GM12878 (cell line): ENCODE data around the gene CAMK2D. TPM values are rescaled to one million over a fixed set of nuclear protein-coding genes. Genes with fewer than 3 reads are reported as not detected.

ENCODE experiments used
- ATAC-seq: fragments of 200-7000 bp; cut with Tn5 transposase; 3 replicates; pipeline ENCODE4 v1.9.1; 2020; ENCODE audit warnings: mild to moderate bottlenecking, moderate library complexity
- BruUV-seq: library from RNA; stranded (reverse); fragments of 400-500 nt; replicated peaks from 2 replicates; lab custom pipeline; 2021; lab: Mats Ljungman, UMichigan
- CTCF ChIA-PET: fragments of 300-600 bp; sonication (Branson Sonifier 250); formaldehyde crosslinking; extraction: SDS; loops from one replicate; lab custom pipeline; 2021; ENCODE audit warnings: inconsistent platforms; lab: Yijun Ruan, JAX
- POLR2A ChIA-PET: fragments of 350-600 bp; formaldehyde crosslinking; extraction: SDS; loops from one replicate; lab custom pipeline; 2021; ENCODE audit warnings: inconsistent platforms; lab: Charles Lee
- RAD21 ChIA-PET: fragments of 300-600 bp; sonication (Branson Sonifier 250); formaldehyde crosslinking; loops from one replicate; lab custom pipeline; 2023; ENCODE audit warnings: antibody characterized with exemption; ENCODE audit not compliant: unreplicated experiment; lab: Charles Lee
- SMC1A ChIA-PET: fragments of 300-600 bp; sonication (Branson Sonifier 250); formaldehyde crosslinking; loops from one replicate; lab custom pipeline; 2023; ENCODE audit not compliant: unreplicated experiment, uncharacterized antibody; lab: Charles Lee
- DNase-seq: peaks from one replicate; pipeline ENCODE4 v3.0.0-alpha.2; 2011; ENCODE audit warnings: low read depth, low spot score
- FAIRE-seq: peaks from 3 replicates; lab custom pipeline; 2011; peaks lifted over from hg19 to GRCh38; lab: Jason Lieb, UNC
- H2AFZ ChIP-seq: 2 replicates; pipeline ENCODE4 v1.6.0; 2011; ENCODE audit warnings: low read depth, low read length, control low read depth; ENCODE audit not compliant: control insufficient read depth
- H3K27ac ChIP-seq: 2 replicates; pipeline ENCODE4 v1.5.1; 2011; ENCODE audit warnings: control low read depth; ENCODE audit not compliant: control insufficient read depth, insufficient read depth
- H3K27me3 ChIP-seq, 2 experiments: replicated peaks in 1 of 2; 2 replicates each; pipeline versions ENCODE4 v1.6.0 to v1.6.1; 2011; ENCODE audit warnings: low read length in 1 of 2; ENCODE audit not compliant: control insufficient read depth in 2 of 2, insufficient read depth in 2 of 2
- H3K36me3 ChIP-seq, 2 experiments: 2 replicates each; pipeline ENCODE4 v1.5.1; 2011; ENCODE audit warnings: low read length in 1 of 2; ENCODE audit not compliant: control insufficient read depth in 2 of 2, insufficient read depth in 2 of 2
- H3K4me1 ChIP-seq: 2 replicates; pipeline ENCODE4 v1.6.1; 2011; ENCODE audit warnings: mild to moderate bottlenecking, low read length, moderate library complexity, mixed read lengths; ENCODE audit not compliant: control insufficient read depth, insufficient read depth
- H3K4me2 ChIP-seq: 2 replicates; pipeline ENCODE4 v1.6.0; 2011; ENCODE audit warnings: control low read depth; ENCODE audit not compliant: control insufficient read depth, insufficient read depth
- H3K4me3 ChIP-seq: fragments of 200-600 bp; sonication (generic); 2 replicates; pipeline ENCODE4 v1.5.1; 2016
- H3K79me2 ChIP-seq: 2 replicates; pipeline ENCODE4 v1.6.0; 2011; ENCODE audit warnings: low read length; ENCODE audit not compliant: control insufficient read depth, insufficient read depth
- H3K9ac ChIP-seq: 2 replicates; pipeline ENCODE4 v1.8.0; 2011; ENCODE audit warnings: low read length, control low read depth, mixed read lengths; ENCODE audit not compliant: control insufficient read depth, insufficient read depth
- H3K9me3 ChIP-seq: replicated peaks from 3 replicates; pipeline ENCODE4 v1.5.1; 2011; ENCODE audit warnings: mild to moderate bottlenecking, low read length; ENCODE audit not compliant: control insufficient read depth, insufficient read depth
- H4K20me1 ChIP-seq: 2 replicates; pipeline ENCODE4 v1.6.0; 2011; ENCODE audit not compliant: control insufficient read depth, insufficient read depth
- BRCA1 ChIP-seq: IDR thresholded peaks from 2 replicates; pipeline ENCODE4 v1.6.1; 2011; ENCODE audit warnings: low read depth, low read length, improper control_type of control experiment
- GATAD2B ChIP-seq: fragments of 450-650 bp; conservative IDR thresholded peaks from 2 replicates; pipeline ENCODE4 v1.6.1; 2017; ENCODE audit warnings: low read depth, mild to moderate bottlenecking, moderate library complexity
- NFIC ChIP-seq: IDR thresholded peaks from 2 replicates; pipeline ENCODE4 v1.6.1; 2012; ENCODE audit warnings: low read depth, mild to moderate bottlenecking, inconsistent platforms, low read length, moderate library complexity
- NR2C1 ChIP-seq: fragments of 450-650 bp; IDR thresholded peaks from 2 replicates; pipeline ENCODE4 v1.6.1; 2017; ENCODE audit warnings: antibody characterized with exemption, mild to moderate bottlenecking, moderate library complexity
- PAX8 ChIP-seq: fragments of 450-650 bp; IDR thresholded peaks from 2 replicates; pipeline ENCODE4 v1.6.1; 2017; ENCODE audit warnings: mild to moderate bottlenecking, moderate library complexity
- RAD51 ChIP-seq: fragments of 450-650 bp; IDR thresholded peaks from 2 replicates; pipeline ENCODE4 v1.6.1; 2016; ENCODE audit warnings: moderate library complexity, mild to moderate bottlenecking, inconsistent platforms
- SP1 ChIP-seq: IDR thresholded peaks from one replicate; pipeline ENCODE4 v1.6.1; 2011; ENCODE audit warnings: low read depth, low read length
- STAT1 ChIP-seq: fragments of 450-650 bp; conservative IDR thresholded peaks from 2 replicates; pipeline ENCODE4 v1.6.1; 2014; ENCODE audit warnings: antibody characterized with exemption, mild to moderate bottlenecking
- WRNIP1 ChIP-seq: IDR thresholded peaks from 2 replicates; pipeline ENCODE4 v1.6.1; 2011; ENCODE audit warnings: low read depth, low read length, improper control_type of control experiment, borderline replicate concordance
- WGBS: methylation state at CpG from one replicate; pipeline ENCODE4 v1.1.6; 2016; ENCODE audit warnings: low lambda C conversion rate; ENCODE audit not compliant: insufficient replicate concordance, insufficient coverage; ENCODE audit errors: missing lambda C conversion rate; 5-methylcytosine and 5-hydroxymethylcytosine counted together
- in situ Hi-C: fragments of 300-500 bp; cut with MboI; formaldehyde crosslinking; loops from 9 replicates; pipeline ENCODE4 v1.14.3; 2018; ENCODE audit warnings: mixed read lengths
- intact Hi-C: fragments of 100-400 bp; cut with micrococcal nuclease; formaldehyde crosslinking; loops from one replicate; pipeline ENCODE4 v1.14.2; 2022; ENCODE audit not compliant: unreplicated experiment
- polyA plus RNA-seq, 11 experiments: library from polyadenylated mRNA; depleted of rRNA in 4 of 11; unstranded in 6 of 11; stranded (reverse) in 5 of 11; fragments of >200 nt; fragmentation: Nextera tagmentation in 4 of 11; fragmentation: Illumina TruSeq in 1 of 11; extraction: Ambion mirVana in 4 of 11; extraction: Trizol in 1 of 11; gene quantifications; 1 replicate in 1 of 11; 2 replicates in 10 of 11; pipeline versions ENCODE4 v1.2.1 to v1.2.3, GENCODE V29; 2011 to 2016; ENCODE audit warnings: inconsistent platforms in 2 of 11, missing spikeins in 2 of 11, low read depth in 1 of 11
- total RNA-seq, 4 experiments: library from RNA; depleted of rRNA in 3 of 4; stranded (reverse); fragments of >200 nt in 3 of 4; fragmentation: Illumina TruSeq in 1 of 4; extraction: Trizol in 1 of 4; gene quantifications; 2 replicates each; pipeline versions ENCODE4 v1.2.1 to v1.2.3, GENCODE V29; 2013 to 2021
- TF ChIP-seq, protein P1 (sequence below): fragments of 450-650 bp; IDR thresholded peaks from 2 replicates; pipeline ENCODE4 v1.6.1; 2018; ENCODE audit warnings: mild to moderate bottlenecking, low read depth, moderate library complexity; ENCODE audit not compliant: partially characterized antibody
- TF ChIP-seq, protein P2 (sequence below): IDR thresholded peaks from 2 replicates; pipeline ENCODE4 v1.6.1; 2012; ENCODE audit warnings: low read depth, low read length, improper control_type of control experiment
- TF ChIP-seq, protein P3 (sequence below): fragments of 450-650 bp; IDR thresholded peaks from 2 replicates; pipeline ENCODE4 v1.6.1; 2016; ENCODE audit warnings: mild to moderate bottlenecking
- TF ChIP-seq, protein P4 (sequence below): fragments of 450-650 bp; conservative IDR thresholded peaks from 2 replicates; pipeline ENCODE4 v1.6.1; 2017; ENCODE audit warnings: mild to moderate bottlenecking, moderate library complexity

The CAMK2D gene
- total and polyA plus RNA-seq, 10 of the 15 experiments (the other 5 are each of a cell fraction or from before 2014, with no cell fraction given): 6.9 to 88.5 (median 12.9) TPM

DNA sequence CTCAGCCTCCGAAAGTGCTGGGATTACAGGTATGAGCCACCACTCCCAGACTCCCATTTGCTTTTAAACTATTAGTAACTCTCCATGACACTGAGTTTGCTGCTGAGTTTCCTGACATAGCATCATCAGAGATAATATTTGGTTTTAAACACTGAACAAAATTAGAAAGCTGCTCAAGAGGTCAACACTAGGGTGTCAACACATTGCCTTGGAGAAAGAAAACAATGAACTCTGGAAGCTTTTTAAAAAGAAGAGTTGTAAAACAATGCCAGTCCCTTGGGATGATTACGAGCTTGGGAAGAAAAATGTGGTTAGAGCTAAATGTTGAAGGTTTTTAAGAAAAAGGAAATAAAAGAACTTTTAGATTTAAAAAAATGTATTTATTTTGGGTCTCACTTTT, 264.8 kb downstream of the CAMK2D start:
- 71% methylated on average over 2 of the region's 2 CpGs for WGBS
- ChIA-PET RAD21 (no interaction called here), CTCF (interaction anchor here (0.5 to 1.4 kb wide), 3 partner anchors 9 to 798 kb away, joined by 3 read pairs; no protein-coding TSS in a partner anchor), SMC1A (interaction anchor here (0.6 to 1.0 kb wide), 6 partner anchors 12 to 391 kb away, joined by 3 to 4 read pairs (median 4); no protein-coding TSS in a partner anchor)
- Histone ChIP-seq H4K20me1 (no peaks in the 10 kb centered on the region), H3K36me3 (peaks cover 2 to 6% of the 10 kb centered on the region in 2 experiments; a peak in 3 of 4 replicates), H3K4me3 (no peak overlapping the region), H3K4me1 (no peaks in the 10 kb centered on the region), H3K9ac (no peak overlapping the region), H3K27me3 (no peaks in the 10 kb centered on the region), H3K27ac (no peak overlapping the region)
- intact Hi-C loops (no loop called here), in situ Hi-C loops (no loop called here)
- no TSS peak for BruUV-seq
- ATAC-seq (no peak), DNase-seq (no peak)
- TF ChIP-seq BRCA1 (no peak), WRNIP1 (no peak), PAX8 (no peak), STAT1 (no peak), SP1 (no peak), NR2C1 (no peak), GATAD2B (no peak), RAD51 (no peak), NFIC (no peak)
- TF ChIP-seq, protein P1, sequence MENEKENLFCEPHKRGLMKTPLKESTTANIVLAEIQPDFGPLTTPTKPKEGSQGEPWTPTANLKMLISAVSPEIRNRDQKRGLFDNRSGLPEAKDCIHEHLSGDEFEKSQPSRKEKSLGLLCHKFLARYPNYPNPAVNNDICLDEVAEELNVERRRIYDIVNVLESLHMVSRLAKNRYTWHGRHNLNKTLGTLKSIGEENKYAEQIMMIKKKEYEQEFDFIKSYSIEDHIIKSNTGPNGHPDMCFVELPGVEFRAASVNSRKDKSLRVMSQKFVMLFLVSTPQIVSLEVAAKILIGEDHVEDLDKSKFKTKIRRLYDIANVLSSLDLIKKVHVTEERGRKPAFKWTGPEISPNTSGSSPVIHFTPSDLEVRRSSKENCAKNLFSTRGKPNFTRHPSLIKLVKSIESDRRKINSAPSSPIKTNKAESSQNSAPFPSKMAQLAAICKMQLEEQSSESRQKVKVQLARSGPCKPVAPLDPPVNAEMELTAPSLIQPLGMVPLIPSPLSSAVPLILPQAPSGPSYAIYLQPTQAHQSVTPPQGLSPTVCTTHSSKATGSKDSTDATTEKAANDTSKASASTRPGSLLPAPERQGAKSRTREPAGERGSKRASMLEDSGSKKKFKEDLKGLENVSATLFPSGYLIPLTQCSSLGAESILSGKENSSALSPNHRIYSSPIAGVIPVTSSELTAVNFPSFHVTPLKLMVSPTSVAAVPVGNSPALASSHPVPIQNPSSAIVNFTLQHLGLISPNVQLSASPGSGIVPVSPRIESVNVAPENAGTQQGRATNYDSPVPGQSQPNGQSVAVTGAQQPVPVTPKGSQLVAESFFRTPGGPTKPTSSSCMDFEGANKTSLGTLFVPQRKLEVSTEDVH: no peak
- TF ChIP-seq, protein P2, sequence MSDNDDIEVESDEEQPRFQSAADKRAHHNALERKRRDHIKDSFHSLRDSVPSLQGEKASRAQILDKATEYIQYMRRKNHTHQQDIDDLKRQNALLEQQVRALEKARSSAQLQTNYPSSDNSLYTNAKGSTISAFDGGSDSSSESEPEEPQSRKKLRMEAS: no peak
- TF ChIP-seq, protein P3, sequence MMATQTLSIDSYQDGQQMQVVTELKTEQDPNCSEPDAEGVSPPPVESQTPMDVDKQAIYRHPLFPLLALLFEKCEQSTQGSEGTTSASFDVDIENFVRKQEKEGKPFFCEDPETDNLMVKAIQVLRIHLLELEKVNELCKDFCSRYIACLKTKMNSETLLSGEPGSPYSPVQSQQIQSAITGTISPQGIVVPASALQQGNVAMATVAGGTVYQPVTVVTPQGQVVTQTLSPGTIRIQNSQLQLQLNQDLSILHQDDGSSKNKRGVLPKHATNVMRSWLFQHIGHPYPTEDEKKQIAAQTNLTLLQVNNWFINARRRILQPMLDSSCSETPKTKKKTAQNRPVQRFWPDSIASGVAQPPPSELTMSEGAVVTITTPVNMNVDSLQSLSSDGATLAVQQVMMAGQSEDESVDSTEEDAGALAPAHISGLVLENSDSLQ: no peak
- TF ChIP-seq, protein P4, sequence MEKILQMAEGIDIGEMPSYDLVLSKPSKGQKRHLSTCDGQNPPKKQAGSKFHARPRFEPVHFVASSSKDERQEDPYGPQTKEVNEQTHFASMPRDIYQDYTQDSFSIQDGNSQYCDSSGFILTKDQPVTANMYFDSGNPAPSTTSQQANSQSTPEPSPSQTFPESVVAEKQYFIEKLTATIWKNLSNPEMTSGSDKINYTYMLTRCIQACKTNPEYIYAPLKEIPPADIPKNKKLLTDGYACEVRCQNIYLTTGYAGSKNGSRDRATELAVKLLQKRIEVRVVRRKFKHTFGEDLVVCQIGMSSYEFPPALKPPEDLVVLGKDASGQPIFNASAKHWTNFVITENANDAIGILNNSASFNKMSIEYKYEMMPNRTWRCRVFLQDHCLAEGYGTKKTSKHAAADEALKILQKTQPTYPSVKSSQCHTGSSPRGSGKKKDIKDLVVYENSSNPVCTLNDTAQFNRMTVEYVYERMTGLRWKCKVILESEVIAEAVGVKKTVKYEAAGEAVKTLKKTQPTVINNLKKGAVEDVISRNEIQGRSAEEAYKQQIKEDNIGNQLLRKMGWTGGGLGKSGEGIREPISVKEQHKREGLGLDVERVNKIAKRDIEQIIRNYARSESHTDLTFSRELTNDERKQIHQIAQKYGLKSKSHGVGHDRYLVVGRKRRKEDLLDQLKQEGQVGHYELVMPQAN: no peak
- TF ChIP-seq, all 136 proteins: peak for 0
- Histone ChIP-seq H3K9me3 (peaks cover 6% of the 10 kb centered on the region; the same call in 1 of the 3 replicates), H3K79me2 (no peaks in the 10 kb centered on the region), H2AFZ (no peak overlapping the region), H3K4me2 (no peak overlapping the region)
- FAIRE-seq: no peak
- POLR2A ChIA-PET: no interaction called here
